Measurements from ENCODE around the gene AK8. TPM values are rescaled to one million over a fixed set of nuclear protein-coding genes. Genes with fewer than 3 reads are reported as not detected.

Gene AK8
- total and polyA plus RNA-seq, 2 experiments from 2014 or later = 0.40 to 4.5 TPM

DNA sequence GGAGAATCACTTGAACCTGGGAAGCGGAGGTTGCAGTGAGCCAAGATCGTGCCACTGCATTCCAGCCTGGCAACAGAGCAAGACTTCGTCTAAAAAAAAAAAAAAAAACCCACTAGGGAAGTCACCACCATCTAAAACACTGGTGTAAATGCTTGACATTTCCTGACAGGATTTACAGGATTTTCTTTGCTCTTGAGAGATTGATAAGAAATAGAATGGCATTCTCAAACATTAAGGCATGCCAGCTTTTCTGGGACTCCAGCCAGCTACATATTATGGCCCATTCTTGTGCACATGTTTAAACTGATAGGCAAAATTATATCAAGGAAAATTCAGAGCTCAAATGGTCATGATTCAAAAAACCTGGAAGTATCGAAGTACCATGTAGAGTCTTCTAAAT lies 179.1 kb downstream of the AK8 start:
- no peak overlapping the region for H2AFZ ChIP-seq
- H3K9me3 ChIP-seq (ENCODE audit: low read depth) = no peaks in the 10 kb centered on the region
- no peak overlapping the region for H3K4me2 ChIP-seq
- H3K27ac ChIP-seq = no peak overlapping the region
- no peaks in the 10 kb centered on the region for H4K20me1 ChIP-seq (ENCODE audit: insufficient read depth, poor library complexity, severe bottlenecking)
- WGBS (ENCODE audit: low lambda C conversion rate, missing lambda C conversion rate) = 76% methylated on average over 4 of the region's 4 CpGs
- H3K79me2 ChIP-seq = no peaks in the 10 kb centered on the region
- no peaks in the 10 kb centered on the region for H3K27me3 ChIP-seq
- no peak overlapping the region for H3K4me3 ChIP-seq
- no peak for TF ChIP-seq EZH2phosphoT487 (IDR thresholded peaks at IDR 0.05; ENCODE audit: low read depth, severe bottlenecking, unreplicated experiment)
- TF ChIP-seq, protein P1, sequence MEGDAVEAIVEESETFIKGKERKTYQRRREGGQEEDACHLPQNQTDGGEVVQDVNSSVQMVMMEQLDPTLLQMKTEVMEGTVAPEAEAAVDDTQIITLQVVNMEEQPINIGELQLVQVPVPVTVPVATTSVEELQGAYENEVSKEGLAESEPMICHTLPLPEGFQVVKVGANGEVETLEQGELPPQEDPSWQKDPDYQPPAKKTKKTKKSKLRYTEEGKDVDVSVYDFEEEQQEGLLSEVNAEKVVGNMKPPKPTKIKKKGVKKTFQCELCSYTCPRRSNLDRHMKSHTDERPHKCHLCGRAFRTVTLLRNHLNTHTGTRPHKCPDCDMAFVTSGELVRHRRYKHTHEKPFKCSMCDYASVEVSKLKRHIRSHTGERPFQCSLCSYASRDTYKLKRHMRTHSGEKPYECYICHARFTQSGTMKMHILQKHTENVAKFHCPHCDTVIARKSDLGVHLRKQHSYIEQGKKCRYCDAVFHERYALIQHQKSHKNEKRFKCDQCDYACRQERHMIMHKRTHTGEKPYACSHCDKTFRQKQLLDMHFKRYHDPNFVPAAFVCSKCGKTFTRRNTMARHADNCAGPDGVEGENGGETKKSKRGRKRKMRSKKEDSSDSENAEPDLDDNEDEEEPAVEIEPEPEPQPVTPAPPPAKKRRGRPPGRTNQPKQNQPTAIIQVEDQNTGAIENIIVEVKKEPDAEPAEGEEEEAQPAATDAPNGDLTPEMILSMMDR (IDR thresholded peaks at IDR 0.05; ENCODE audit: poor library complexity) = no peak
- no peak for TF ChIP-seq EZH2 (IDR thresholded peaks at IDR 0.05; ENCODE audit: borderline replicate concordance)
- no peaks in the 10 kb centered on the region for H3K36me3 ChIP-seq (replicated peaks; ENCODE audit: insufficient read depth, low read depth)
- no peaks in the 10 kb centered on the region for H3K9me2 ChIP-seq (replicated peaks; ENCODE audit: insufficient read depth)
- DNase-seq (ENCODE audit: low spot score) = no peak
- H3K4me1 ChIP-seq (ENCODE audit: insufficient read depth) = no peaks in the 10 kb centered on the region

DNA sequence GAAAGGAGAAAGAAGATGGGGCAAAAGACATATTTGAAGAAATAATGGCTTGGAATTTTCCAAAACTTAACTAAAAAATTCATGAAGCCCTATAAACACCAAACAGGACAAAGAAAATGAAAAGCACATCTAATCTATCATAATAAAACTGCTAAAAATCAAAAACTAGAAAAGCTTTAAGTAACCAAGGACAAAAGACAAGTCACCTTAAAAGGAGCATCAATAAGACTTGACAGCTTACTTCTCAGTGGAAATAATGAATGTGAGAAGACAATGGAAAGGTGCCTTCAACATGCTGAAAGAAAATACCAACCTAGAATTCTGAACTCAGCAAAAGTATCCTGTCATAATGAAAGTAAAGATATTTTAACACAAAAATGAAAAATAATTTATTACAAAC lies 180.9 kb downstream of the AK8 start:
- H3K4me2 ChIP-seq = no peak overlapping the region
- H3K27me3 ChIP-seq = no peaks in the 10 kb centered on the region
- no peaks in the 10 kb centered on the region for H3K9me3 ChIP-seq (ENCODE audit: low read depth)
- no peaks in the 10 kb centered on the region for H3K79me2 ChIP-seq
- DNase-seq (ENCODE audit: low spot score) = no peak
- no peaks in the 10 kb centered on the region for H3K36me3 ChIP-seq (replicated peaks; ENCODE audit: insufficient read depth, low read depth)
- H3K9me2 ChIP-seq (replicated peaks; ENCODE audit: insufficient read depth) = no peaks in the 10 kb centered on the region
- no peak overlapping the region for H2AFZ ChIP-seq
- H3K27ac ChIP-seq = no peak overlapping the region
- no peak overlapping the region for H3K4me3 ChIP-seq
- no peaks in the 10 kb centered on the region for H3K4me1 ChIP-seq (ENCODE audit: insufficient read depth)
- no peak for TF ChIP-seq EZH2 (IDR thresholded peaks at IDR 0.05; ENCODE audit: borderline replicate concordance)
- no peak for TF ChIP-seq EZH2phosphoT487 (IDR thresholded peaks at IDR 0.05; ENCODE audit: low read depth, severe bottlenecking, unreplicated experiment)
- TF ChIP-seq, protein P1 (IDR thresholded peaks at IDR 0.05; ENCODE audit: poor library complexity) = no peak
- no peaks in the 10 kb centered on the region for H4K20me1 ChIP-seq (ENCODE audit: insufficient read depth, poor library complexity, severe bottlenecking)

DNA sequence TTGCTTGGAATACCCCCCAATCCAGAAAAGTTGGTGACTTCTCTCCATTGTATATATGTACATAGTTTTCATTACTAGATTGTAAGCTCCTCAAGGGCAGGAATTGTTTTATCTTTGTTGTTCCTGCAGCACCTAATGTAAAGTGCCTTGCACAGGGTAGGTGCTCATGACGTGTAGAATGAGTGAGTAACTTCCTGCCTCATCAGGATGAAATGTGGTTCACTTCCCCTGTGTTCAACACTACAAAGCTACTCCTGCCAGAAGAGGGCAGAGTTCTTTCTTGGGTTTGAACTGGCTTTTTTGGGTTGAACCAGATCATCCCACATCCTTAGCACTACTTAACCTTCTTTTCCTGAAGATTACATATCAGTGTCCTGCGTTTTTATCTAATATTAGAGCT lies 183.9 kb downstream of the AK8 start:
- Histone ChIP-seq H3K27ac (no peak overlapping the region), H3K79me2 (no peaks in the 10 kb centered on the region), H4K20me1 (ENCODE audit: insufficient read depth, poor library complexity, severe bottlenecking) (no peaks in the 10 kb centered on the region), H3K4me2 (no peak overlapping the region), H3K27me3 (no peaks in the 10 kb centered on the region), H3K9me3 (ENCODE audit: low read depth) (no peaks in the 10 kb centered on the region), H3K4me1 (ENCODE audit: insufficient read depth) (no peaks in the 10 kb centered on the region), H3K36me3 (replicated peaks; ENCODE audit: insufficient read depth, low read depth) (no peaks in the 10 kb centered on the region), H2AFZ (no peak overlapping the region), H3K9me2 (replicated peaks; ENCODE audit: insufficient read depth) (no peaks in the 10 kb centered on the region), H3K4me3 (no peak overlapping the region)
- DNase-seq (ENCODE audit: low spot score) = no peak
- TF ChIP-seq EZH2 (IDR thresholded peaks at IDR 0.05; ENCODE audit: borderline replicate concordance) = no peak
- TF ChIP-seq, protein P1 (IDR thresholded peaks at IDR 0.05; ENCODE audit: poor library complexity) = no peak
- TF ChIP-seq EZH2phosphoT487 (IDR thresholded peaks at IDR 0.05; ENCODE audit: low read depth, severe bottlenecking, unreplicated experiment) = no peak
- 61% methylated on average over 2 of the region's 2 CpGs for WGBS (ENCODE audit: low lambda C conversion rate, missing lambda C conversion rate)

DNA sequence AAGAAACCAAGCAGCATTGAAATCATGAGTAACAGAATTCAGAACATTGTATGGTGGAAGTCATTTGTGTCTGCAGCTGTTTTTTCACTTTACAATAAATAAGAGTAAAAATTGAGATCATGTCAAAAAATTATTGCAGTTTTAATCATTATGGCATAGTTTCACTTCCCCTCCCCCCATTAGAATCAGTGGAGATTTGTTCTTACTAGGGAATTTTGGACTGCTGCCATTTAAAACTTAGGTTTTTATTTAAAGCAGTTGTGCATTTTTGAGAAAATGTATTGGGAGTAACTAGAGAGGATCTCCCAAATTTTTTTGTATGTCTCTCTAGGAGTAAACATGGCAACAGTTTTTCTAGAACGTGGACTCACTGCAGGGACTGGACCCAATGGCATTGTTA lies 187.4 kb downstream of the AK8 start:
- TF ChIP-seq EZH2 (IDR thresholded peaks at IDR 0.05; ENCODE audit: borderline replicate concordance) (no peak), EZH2phosphoT487 (IDR thresholded peaks at IDR 0.05; ENCODE audit: low read depth, severe bottlenecking, unreplicated experiment) (no peak)
- TF ChIP-seq, protein P1 (IDR thresholded peaks at IDR 0.05; ENCODE audit: poor library complexity) = no peak
- Histone ChIP-seq H3K4me2 (no peak overlapping the region), H3K9me3 (ENCODE audit: low read depth) (no peaks in the 10 kb centered on the region), H3K4me3 (no peak overlapping the region), H3K79me2 (peaks cover under 1% of the 10 kb centered on the region), H3K36me3 (replicated peaks; ENCODE audit: insufficient read depth, low read depth) (no peaks in the 10 kb centered on the region), H2AFZ (no peak overlapping the region), H4K20me1 (ENCODE audit: insufficient read depth, poor library complexity, severe bottlenecking) (peaks cover 5% of the 10 kb centered on the region), H3K27ac (no peak overlapping the region), H3K27me3 (no peaks in the 10 kb centered on the region), H3K4me1 (ENCODE audit: insufficient read depth) (no peaks in the 10 kb centered on the region), H3K9me2 (replicated peaks; ENCODE audit: insufficient read depth) (no peaks in the 10 kb centered on the region)
- DNase-seq (ENCODE audit: low spot score) = no peak
- 76% methylated on average over 1 of the region's 1 CpG for WGBS (ENCODE audit: low lambda C conversion rate, missing lambda C conversion rate)
